Measurements from ENCODE around the gene LRR1. TPM values are rescaled to one million over a fixed set of nuclear protein-coding genes. Genes with fewer than 3 reads are reported as not detected.

LRR1 gene
- total and polyA plus RNA-seq, 2 of the 4 experiments (the other 2 are of a cell fraction): 11.6 to 20.8 TPM

- H2AK9ac ChIP-seq (replicated peaks; ENCODE audit: low read depth, low read length, poor library complexity): no peak overlapping the region
- no peak overlapping the region for H2BK15ac ChIP-seq (ENCODE audit: low read depth, low read length)
- peak overlapping the region; percentile 54; the same call in 1 of the 2 replicates for H3K27ac ChIP-seq (ENCODE audit: insufficient read depth, low read length)
- H3K9ac ChIP-seq (ENCODE audit: low read depth, low read length): peak overlapping the region; percentile 86
- H3K56ac ChIP-seq (ENCODE audit: extremely low read depth, insufficient read depth, low read length): no peak overlapping the region
- ChIA-PET POLR2A (ENCODE audit: unreplicated experiment) (interaction anchor here (0.6 kb wide), 1 partner anchor 201 kb away, joined by 18 read pairs; no protein-coding TSS in a partner anchor), CTCF (no interaction called here)
- no peaks in the 10 kb centered on the region for H3K9me3 ChIP-seq (ENCODE audit: control insufficient read depth, insufficient read depth, low read length)
- H3K4me3 ChIP-seq (ENCODE audit: insufficient read depth, low read depth, low read length): peak overlapping the region; percentile 84
- peak overlapping the region; percentile 27; the same call in 1 of the 2 replicates for H3K14ac ChIP-seq (replicated peaks; ENCODE audit: low read depth, low read length)
- intact Hi-C loops (cut with micrococcal nuclease) (no loop called here), dilution Hi-C loops (cut with HindIII; ENCODE audit: low sequenced_read_pairs, unreplicated experiment) (no loop called here), in situ Hi-C loops (cut with MboI; ENCODE audit: low sequenced_read_pairs) (no loop called here)
- no peak overlapping the region for H3K18ac ChIP-seq (ENCODE audit: low read depth, low read length)
- H3K9me1 ChIP-seq (ENCODE audit: insufficient read depth, low read length): peaks cover 5% of the 10 kb centered on the region
- H2BK5ac ChIP-seq (ENCODE audit: low read depth, low read length, poor library complexity, severe bottlenecking): peak overlapping the region; percentile 36
- no peak overlapping the region for H4K91ac ChIP-seq (ENCODE audit: insufficient read depth, low read depth, low read length)
- TSS peak; percentile 84 for BruUV-seq (replicated peaks)
- peaks cover 12% of the 10 kb centered on the region for H3K4me1 ChIP-seq (ENCODE audit: control insufficient read depth, insufficient read depth, low read length)
- H3K36me3 ChIP-seq (ENCODE audit: control insufficient read depth, insufficient read depth, low read length): peaks cover 12% of the 10 kb centered on the region
- 14% methylated on average over 1 of the region's 3 CpGs; no CpG with 5 or more reads in 1 of the 2 experiments for WGBS, 2 experiments (ENCODE audit: extremely low coverage in 2 of 2, insufficient read length in 1 of 2)
- no peak overlapping the region for H2BK20ac ChIP-seq (ENCODE audit: low read depth, low read length)
- DNase-seq (no peak), ATAC-seq (ENCODE audit: low read depth) (no peak)
- no peak overlapping the region for H4K5ac ChIP-seq (ENCODE audit: low read depth, low read length)
- H3K4ac ChIP-seq (ENCODE audit: low read depth, low read length): peak overlapping the region; percentile 14; the same call in 1 of the 2 replicates
- H4K8ac ChIP-seq (ENCODE audit: low read depth in 2 of 2, low read length in 2 of 2): no peak overlapping the region
- H3K27me3 ChIP-seq (ENCODE audit: control insufficient read depth, insufficient read depth, low read length): no peaks in the 10 kb centered on the region
- H3K4me2 ChIP-seq (ENCODE audit: low read depth, low read length): peak overlapping the region; percentile 83
- H2AFZ ChIP-seq (replicated peaks; ENCODE audit: low read length, poor library complexity): no peak overlapping the region
- peaks cover 45% of the 10 kb centered on the region for H4K20me1 ChIP-seq (ENCODE audit: insufficient read depth, low read length)
- H2AK5ac ChIP-seq (ENCODE audit: low read depth, low read length): no peak overlapping the region
- no peak overlapping the region for H2BK120ac ChIP-seq (ENCODE audit: low read depth, low read length)
- TF ChIP-seq MAFK (IDR thresholded peaks at IDR 0.05; ENCODE audit: low read depth, low read length) (no peak), RFX5 (IDR thresholded peaks at IDR 0.05; ENCODE audit: low read depth, low read length) (no peak), SMC3 (IDR thresholded peaks at IDR 0.05; ENCODE audit: low read depth, low read length) (no peak), USF2 (IDR thresholded peaks at IDR 0.05; ENCODE audit: low read depth, low read length) (no peak), MAZ (IDR thresholded peaks at IDR 0.05; ENCODE audit: borderline replicate concordance, low read depth, low read length) (no peak), BHLHE40 (IDR thresholded peaks at IDR 0.05; ENCODE audit: low read depth, low read length) (no peak), RCOR1 (IDR thresholded peaks at IDR 0.05; ENCODE audit: insufficient replicate concordance, low read length) (no peak), FOS (IDR thresholded peaks at IDR 0.05; ENCODE audit: low read depth, low read length) (no peak), POLR2A (IDR thresholded peaks at IDR 0.05; ENCODE audit: low read depth, low read length) (no peak), RAD21 (IDR thresholded peaks at IDR 0.05; ENCODE audit: low read length) (no peak), MXI1 (IDR thresholded peaks at IDR 0.05; ENCODE audit: borderline replicate concordance, low read depth, low read length) (no peak), CHD1 (IDR thresholded peaks at IDR 0.05; ENCODE audit: low read depth, low read length) (no peak), ELK1 (IDR thresholded peaks at IDR 0.05; ENCODE audit: borderline replicate concordance, low read depth, low read length) (no peak), NFE2L2 (IDR thresholded peaks at IDR 0.05; ENCODE audit: low read depth, low read length) (no peak), CEBPB (IDR thresholded peaks at IDR 0.05; ENCODE audit: low read depth, low read length) (no peak), CTCF (conservative IDR thresholded peaks at IDR 0.05; ENCODE audit: low read depth, low read length) (no peak)
- H3K23ac ChIP-seq (ENCODE audit: low read depth, low read length): peak overlapping the region; percentile 90
- peaks cover 7 to 53% of the 10 kb centered on the region in 2 experiments; a peak in 3 of 4 replicates for H3K79me1 ChIP-seq (ENCODE audit: low read depth in 1 of 2, low read length in 2 of 2)
These were observed 23.4 kb downstream of the LRR1 start for GRCh38 chr14:49622022-49622607.
